Keratinocyte (primary cell): ENCODE results near the gene GMIP. TPM values are rescaled to one million over a fixed set of nuclear protein-coding genes. Genes with fewer than 3 reads are reported as not detected.

ENCODE experiments used
- DNase-seq: peaks from one replicate; pipeline ENCODE4 v3.0.0-alpha.2; 2011; ENCODE audit warnings: low read depth, missing footprints, low spot score
- FAIRE-seq: peaks from 2 replicates; lab custom pipeline; 2011; peaks lifted over from hg19 to GRCh38; lab: Jason Lieb, UNC
- H2AFZ ChIP-seq: 2 replicates; pipeline ENCODE4 v1.6.0; 2012; ENCODE audit warnings: low read length, control low read depth, inconsistent platforms; ENCODE audit not compliant: control insufficient read depth
- H3K27ac ChIP-seq: 2 replicates; pipeline ENCODE4 v1.5.1; 2011; ENCODE audit warnings: low read length; ENCODE audit not compliant: control insufficient read depth, insufficient read depth
- H3K27me3 ChIP-seq: 3 replicates; pipeline ENCODE4 v1.6.0; 2011; ENCODE audit warnings: low read length; ENCODE audit not compliant: control insufficient read depth, insufficient read depth; ENCODE audit errors: extremely low read depth
- H3K36me3 ChIP-seq, 2 experiments: 2 replicates in 1 of 2; 3 replicates in 1 of 2; pipeline ENCODE4 v1.5.1; 2011; ENCODE audit warnings: low read length in 2 of 2, mild to moderate bottlenecking in 1 of 2; ENCODE audit not compliant: control insufficient read depth in 2 of 2, insufficient read depth in 2 of 2; ENCODE audit errors: extremely low read depth in 1 of 2
- H3K4me1 ChIP-seq: 3 replicates; pipeline ENCODE4 v1.5.1; 2011; ENCODE audit warnings: low read length; ENCODE audit not compliant: control insufficient read depth, insufficient read depth; ENCODE audit errors: extremely low read depth
- H3K4me2 ChIP-seq: 3 replicates; pipeline ENCODE4 v1.6.0; 2011; ENCODE audit warnings: low read depth, low read length; ENCODE audit not compliant: control insufficient read depth, insufficient read depth; ENCODE audit errors: extremely low read depth
- H3K4me3 ChIP-seq, 3 experiments: fragments of 200-600 bp in 1 of 3; sonication (generic) in 1 of 3; 2 replicates in 2 of 3; 3 replicates in 1 of 3; pipeline ENCODE4 v1.5.1; 2011 to 2016; ENCODE audit warnings: low read length in 3 of 3, mild to moderate bottlenecking in 3 of 3, control low read depth in 2 of 3, inconsistent platforms in 1 of 3, low read depth in 1 of 3, mixed read lengths in 1 of 3, mixed run types in 1 of 3, moderate library complexity in 1 of 3; ENCODE audit not compliant: control insufficient read depth in 2 of 3, insufficient read depth in 2 of 3; ENCODE audit errors: extremely low read depth in 1 of 3
- H3K79me2 ChIP-seq: 2 replicates; pipeline ENCODE4 v1.6.0; 2012; ENCODE audit warnings: low read length; ENCODE audit not compliant: control insufficient read depth, insufficient read depth
- H3K9ac ChIP-seq: 3 replicates; pipeline ENCODE4 v1.6.0; 2011; ENCODE audit warnings: low read length; ENCODE audit not compliant: control insufficient read depth, insufficient read depth; ENCODE audit errors: extremely low read depth
- H3K9me1 ChIP-seq: 3 replicates; pipeline ENCODE4 v1.6.0; 2011; ENCODE audit warnings: low read length; ENCODE audit not compliant: control insufficient read depth, insufficient read depth; ENCODE audit errors: extremely low read depth
- H3K9me3 ChIP-seq: 2 replicates; pipeline ENCODE4 v1.5.1; 2012; ENCODE audit warnings: low read depth, low read length; ENCODE audit not compliant: control insufficient read depth
- H4K20me1 ChIP-seq: 3 replicates; pipeline ENCODE4 v1.6.0; 2011; ENCODE audit warnings: low read length; ENCODE audit not compliant: control insufficient read depth, insufficient read depth; ENCODE audit errors: extremely low read depth
- EZH2 ChIP-seq: IDR thresholded peaks from one replicate; pipeline ENCODE4 v1.6.1; 2012; ENCODE audit warnings: inconsistent platforms, mild to moderate bottlenecking, low read length, moderate library complexity
- dilution Hi-C: fragments of 300-500 bp; cut with MboI; formaldehyde crosslinking; loops from one replicate; pipeline ENCODE4 v1.7.0; 2020; ENCODE audit warnings: low sequenced_read_pairs; ENCODE audit not compliant: extremely low pct_ligation_motif_present
- polyA plus RNA-seq, 5 experiments: library from polyadenylated mRNA; depleted of rRNA in 3 of 5; stranded (reverse) in 3 of 5; stranded (forward) in 1 of 5; unstranded in 1 of 5; fragments of >200 nt; gene quantifications; 1 replicate in 1 of 5; 2 replicates in 3 of 5; 3 replicates in 1 of 5; pipeline versions ENCODE4 v1.2.1 to v1.2.3, GENCODE V29; 2011 to 2012; ENCODE audit warnings: missing spikeins in 2 of 5, low read depth in 1 of 5, low replicate concordance in 1 of 5
- TF ChIP-seq, protein P1 (sequence below), 3 experiments: IDR thresholded peaks in 1 of 3; conservative IDR thresholded peaks in 1 of 3; optimal IDR thresholded peaks in 1 of 3; 2 replicates in 2 of 3; 3 replicates in 1 of 3; pipeline versions ENCODE3 to v1.5.1; 2011; ENCODE audit warnings: low read length in 3 of 3, mild to moderate bottlenecking in 3 of 3, moderate library complexity in 2 of 3, control low read depth in 1 of 3, inconsistent platforms in 1 of 3; ENCODE audit not compliant: insufficient read depth in 2 of 3; ENCODE audit errors: extremely low read depth in 1 of 3

GMIP gene
- polyA plus RNA-seq, 1 donor (not counting 4 experiments of a cell fraction or from before 2014, with no cell fraction given): 5.0 TPM

DNA sequence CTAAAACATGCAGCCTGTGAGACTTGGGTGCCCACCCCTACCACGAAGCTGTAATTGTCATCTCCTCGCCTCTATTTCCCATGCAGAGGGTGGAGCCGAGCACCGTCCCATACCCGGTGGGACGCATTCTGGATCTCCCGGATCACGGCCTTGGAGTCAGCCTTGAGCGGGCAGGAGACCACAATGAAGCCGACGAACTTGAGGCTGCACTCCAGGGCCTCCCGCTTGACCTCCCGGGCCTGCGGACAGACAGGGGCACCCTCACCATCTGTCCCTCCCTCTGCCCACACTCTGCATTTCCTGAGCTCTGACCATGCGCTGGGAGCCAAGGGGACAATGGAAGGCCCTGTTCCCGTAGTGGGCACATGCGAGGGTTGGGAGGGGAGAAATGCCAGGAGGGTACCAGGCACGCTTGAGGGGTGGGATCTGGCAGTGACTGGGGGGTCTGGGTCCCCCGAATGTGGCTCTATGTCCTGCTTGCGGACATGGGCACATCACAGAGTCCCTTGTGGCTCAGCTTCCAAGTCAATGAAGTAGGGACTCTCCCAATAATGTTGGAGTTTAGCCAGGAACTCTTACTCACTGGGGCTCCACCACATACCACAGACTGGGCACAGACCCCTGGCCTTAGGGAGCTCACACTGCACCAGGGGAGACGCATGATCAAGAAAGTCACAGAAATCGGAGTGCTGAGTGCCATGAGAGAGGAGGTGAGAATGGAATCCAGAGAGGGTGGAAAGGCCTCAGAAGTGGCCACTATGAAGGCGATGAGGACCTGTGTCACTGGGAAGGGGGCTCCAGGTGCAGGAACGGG, 9.2 kb upstream of the GMIP start:
- Histone ChIP-seq H3K4me2 (no peak overlapping the region), H4K20me1 (no peaks in the 10 kb centered on the region), H3K4me1 (no peaks in the 10 kb centered on the region), H3K79me2 (no peaks in the 10 kb centered on the region), H2AFZ (no peak overlapping the region), H3K27me3 (no peaks in the 10 kb centered on the region), H3K27ac (no peak overlapping the region), H3K4me3 (no peak overlapping the region), H3K9me1 (no peaks in the 10 kb centered on the region), H3K9me3 (no peaks in the 10 kb centered on the region), H3K36me3 (peaks cover 30 to 59% of the 10 kb centered on the region in 2 experiments), H3K9ac (no peak overlapping the region)
- TF ChIP-seq, protein P1, sequence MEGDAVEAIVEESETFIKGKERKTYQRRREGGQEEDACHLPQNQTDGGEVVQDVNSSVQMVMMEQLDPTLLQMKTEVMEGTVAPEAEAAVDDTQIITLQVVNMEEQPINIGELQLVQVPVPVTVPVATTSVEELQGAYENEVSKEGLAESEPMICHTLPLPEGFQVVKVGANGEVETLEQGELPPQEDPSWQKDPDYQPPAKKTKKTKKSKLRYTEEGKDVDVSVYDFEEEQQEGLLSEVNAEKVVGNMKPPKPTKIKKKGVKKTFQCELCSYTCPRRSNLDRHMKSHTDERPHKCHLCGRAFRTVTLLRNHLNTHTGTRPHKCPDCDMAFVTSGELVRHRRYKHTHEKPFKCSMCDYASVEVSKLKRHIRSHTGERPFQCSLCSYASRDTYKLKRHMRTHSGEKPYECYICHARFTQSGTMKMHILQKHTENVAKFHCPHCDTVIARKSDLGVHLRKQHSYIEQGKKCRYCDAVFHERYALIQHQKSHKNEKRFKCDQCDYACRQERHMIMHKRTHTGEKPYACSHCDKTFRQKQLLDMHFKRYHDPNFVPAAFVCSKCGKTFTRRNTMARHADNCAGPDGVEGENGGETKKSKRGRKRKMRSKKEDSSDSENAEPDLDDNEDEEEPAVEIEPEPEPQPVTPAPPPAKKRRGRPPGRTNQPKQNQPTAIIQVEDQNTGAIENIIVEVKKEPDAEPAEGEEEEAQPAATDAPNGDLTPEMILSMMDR (optimal IDR thresholded peaks at IDR 0.05 in 1 of 3, IDR thresholded peaks at IDR 0.05 in 1 of 3, conservative IDR thresholded peaks at IDR 0.05 in 1 of 3; ENCODE audit: extremely low read depth in 1 of 3, insufficient read depth in 2 of 3, low read length in 3 of 3): no peak
- no peak for TF ChIP-seq EZH2
- dilution Hi-C loops: no loop called here
- DNase-seq: no peak
- FAIRE-seq: no peak

DNA sequence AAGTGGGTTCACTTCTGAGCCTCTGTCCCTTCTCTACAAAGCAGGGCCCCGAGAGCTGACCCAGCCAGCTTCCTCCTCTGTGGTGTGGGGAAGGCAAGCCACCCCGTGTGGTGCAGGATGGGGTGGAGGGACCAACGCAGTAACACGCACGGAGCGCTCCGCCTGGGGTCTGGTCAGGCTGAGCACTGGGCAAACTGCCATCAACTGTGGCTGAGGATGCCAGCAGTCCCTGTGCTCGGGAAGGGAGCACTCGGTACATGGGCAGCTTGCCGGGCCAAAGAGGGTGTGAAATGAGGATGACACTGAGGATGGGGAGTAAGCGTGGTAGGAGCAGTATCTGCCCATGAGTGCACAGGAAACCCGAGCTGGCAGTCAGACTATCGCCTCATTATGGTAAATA, 7.6 kb upstream of the GMIP start:
- FAIRE-seq (no peak), DNase-seq (no peak)
- no peaks in the 10 kb centered on the region for H3K27me3 ChIP-seq
- no peak overlapping the region for H2AFZ ChIP-seq
- H3K4me1 ChIP-seq: no peaks in the 10 kb centered on the region
- TF ChIP-seq EZH2: no peak
- TF ChIP-seq, protein P1 (optimal IDR thresholded peaks at IDR 0.05 in 1 of 3, IDR thresholded peaks at IDR 0.05 in 1 of 3, conservative IDR thresholded peaks at IDR 0.05 in 1 of 3; ENCODE audit: extremely low read depth in 1 of 3, insufficient read depth in 2 of 3, low read length in 3 of 3): no peak
- peaks cover 31 to 56% of the 10 kb centered on the region in 2 experiments for H3K36me3 ChIP-seq
- H3K27ac ChIP-seq: no peak overlapping the region
- H4K20me1 ChIP-seq: no peaks in the 10 kb centered on the region
- H3K9ac ChIP-seq: no peak overlapping the region
- no peaks in the 10 kb centered on the region for H3K79me2 ChIP-seq
- H3K9me3 ChIP-seq: no peaks in the 10 kb centered on the region
- dilution Hi-C loops: no loop called here
- H3K4me3 ChIP-seq: no peak overlapping the region
- H3K4me2 ChIP-seq: no peak overlapping the region
- H3K9me1 ChIP-seq: no peaks in the 10 kb centered on the region
